A204.1 (cell line): ENCODE measurements around the gene LSP1.

Source experiments
- FAIRE-seq: peaks from 2 replicates; lab custom pipeline; 2012; peaks lifted over from hg19 to GRCh38; lab: Jason Lieb, UNC

LSP1 gene

GRCh38 chr11:1917523-1918435 lies 64.9 kb downstream of the LSP1 start:
- FAIRE-seq = no peak

GRCh38 chr11:1918436-1919315 lies 65.8 kb downstream of the LSP1 start:
- FAIRE-seq = no peak

- no peak for FAIRE-seq
Observed at GRCh38 chr11:1919391-1920127, 66.7 kb downstream of the LSP1 start, which contains the start of gene TNNT3. Gene TNNT3 (plus strand): TSS chr11:1919703. CDS start chr11:1922875, 3,172 bp downstream.

- FAIRE-seq = no peak
Observed at GRCh38 chr11:1920128-1920908, 67.4 kb downstream of the LSP1 start.

- FAIRE-seq = no peak
Observed at GRCh38 chr11:1920909-1921573, 68.2 kb downstream of the LSP1 start.

GRCh38 chr11:1921574-1922141 lies 68.8 kb downstream of the LSP1 start:
- FAIRE-seq = no peak

- no peak for FAIRE-seq
Observed at GRCh38 chr11:1922481-1923081, 69.7 kb downstream of the LSP1 start.

- no peak for FAIRE-seq
Observed at GRCh38 chr11:1923201-1923956, 70.5 kb downstream of the LSP1 start.

DNA sequence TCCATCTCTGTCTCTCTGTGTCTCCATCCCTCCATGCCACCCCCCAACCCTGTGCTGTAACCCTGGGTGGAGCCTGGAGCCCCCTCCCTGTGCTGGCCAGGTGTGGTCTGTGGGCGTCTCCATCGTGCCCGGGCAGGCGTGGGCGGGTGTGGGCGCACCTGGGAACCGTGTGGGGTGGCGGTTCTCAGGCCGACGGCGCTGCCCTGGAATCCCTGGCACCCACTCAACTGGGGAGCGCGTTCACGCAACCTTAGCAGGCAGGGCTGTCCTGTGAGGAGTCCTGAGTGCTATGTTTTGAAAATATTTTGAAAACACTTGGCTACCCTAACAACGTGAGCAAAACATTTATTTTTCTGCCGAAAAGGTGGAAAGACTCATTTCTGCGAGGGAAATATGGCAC lies 71.3 kb downstream of the LSP1 start:
- no peak for FAIRE-seq

GRCh38 chr11:1924646-1925372 lies 71.9 kb downstream of the LSP1 start:
- no peak for FAIRE-seq

GRCh38 chr11:1925373-1926155 lies 72.7 kb downstream of the LSP1 start:
- no peak for FAIRE-seq

DNA sequence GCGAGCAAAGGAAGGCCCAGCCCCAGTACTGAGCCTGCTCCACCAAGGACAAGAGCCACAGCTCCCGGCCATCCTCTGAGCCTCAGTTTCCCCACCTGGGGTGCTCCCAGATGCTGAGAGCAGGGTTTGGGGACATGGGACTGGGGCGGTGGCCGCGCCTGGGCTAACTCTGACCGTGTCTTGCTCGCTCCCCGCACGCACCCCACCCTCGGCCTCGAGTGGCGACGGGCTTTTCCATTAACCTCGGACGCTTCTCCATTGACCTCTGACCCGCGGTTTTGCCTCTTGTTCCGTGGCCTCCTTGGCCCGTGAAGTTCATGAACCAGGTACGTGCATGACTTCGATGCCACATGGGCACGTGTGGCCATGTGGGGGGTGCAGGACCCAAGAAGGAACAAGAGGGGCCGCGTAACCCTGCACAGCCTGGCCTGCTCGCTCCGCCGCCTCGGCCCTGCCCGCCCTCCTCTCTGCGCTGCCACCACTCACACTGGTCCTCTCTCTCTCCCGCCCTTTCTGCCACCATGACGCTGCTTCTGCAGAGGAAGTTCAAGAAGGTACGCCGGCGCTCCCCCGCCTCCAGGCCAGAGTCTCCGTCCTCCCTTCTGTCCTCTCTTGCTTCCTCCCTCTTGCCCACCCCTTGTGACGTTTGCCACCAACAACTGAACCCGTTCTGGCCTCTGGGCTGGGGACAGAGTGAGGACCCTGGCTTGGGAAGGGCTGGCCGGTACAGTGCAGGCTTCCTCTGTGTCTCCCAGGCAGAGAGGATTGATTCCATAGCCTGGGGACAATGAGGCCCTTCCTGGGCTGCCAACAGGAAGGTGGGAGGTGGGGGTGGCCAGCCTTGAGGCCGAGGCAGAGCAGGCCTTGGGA lies 73.5 kb downstream of the LSP1 start:
- no peak for FAIRE-seq

DNA sequence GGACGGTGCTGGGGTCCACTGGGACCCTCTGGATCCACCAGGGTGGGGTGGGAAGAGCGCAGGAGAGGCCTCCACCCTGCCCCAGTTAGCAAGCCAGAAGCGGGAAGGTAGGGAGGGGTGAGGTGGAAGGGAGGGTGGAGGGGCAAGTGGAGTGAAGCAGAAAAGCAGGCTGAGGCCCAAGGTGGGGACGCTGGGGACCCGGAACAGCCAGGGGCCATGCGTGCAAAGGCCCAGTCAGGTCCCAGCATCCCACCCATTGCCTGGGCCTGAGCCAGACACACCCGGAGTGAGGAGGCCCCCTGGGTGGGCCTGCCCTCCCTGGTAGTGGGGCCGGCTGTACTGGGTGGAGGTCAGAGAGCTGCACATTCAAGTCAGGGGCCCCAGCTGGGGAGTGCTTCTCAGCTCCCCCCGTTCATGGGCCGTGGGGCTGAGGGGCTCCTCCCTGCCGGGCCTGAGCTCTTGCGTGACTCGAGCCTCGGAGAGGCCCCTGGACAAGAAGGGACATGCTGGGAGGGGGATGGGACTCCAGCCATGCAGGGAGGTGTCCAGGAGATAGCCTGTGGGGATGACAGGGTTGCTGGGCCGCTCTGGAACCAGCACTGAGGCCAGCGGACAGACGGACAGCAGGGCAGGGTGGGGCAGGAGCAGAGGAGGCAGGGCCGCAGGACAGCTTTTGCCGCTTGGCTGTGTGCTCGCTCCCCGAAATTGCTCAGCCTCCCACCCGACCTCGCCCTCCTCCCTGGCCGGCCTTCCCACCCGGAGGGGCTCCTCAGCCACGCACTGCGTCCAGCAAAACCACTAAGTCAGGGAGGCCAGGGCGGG lies 74.4 kb downstream of the LSP1 start:
- FAIRE-seq = no peak

GRCh38 chr11:1927848-1928469 lies 75.1 kb downstream of the LSP1 start:
- no peak for FAIRE-seq

DNA sequence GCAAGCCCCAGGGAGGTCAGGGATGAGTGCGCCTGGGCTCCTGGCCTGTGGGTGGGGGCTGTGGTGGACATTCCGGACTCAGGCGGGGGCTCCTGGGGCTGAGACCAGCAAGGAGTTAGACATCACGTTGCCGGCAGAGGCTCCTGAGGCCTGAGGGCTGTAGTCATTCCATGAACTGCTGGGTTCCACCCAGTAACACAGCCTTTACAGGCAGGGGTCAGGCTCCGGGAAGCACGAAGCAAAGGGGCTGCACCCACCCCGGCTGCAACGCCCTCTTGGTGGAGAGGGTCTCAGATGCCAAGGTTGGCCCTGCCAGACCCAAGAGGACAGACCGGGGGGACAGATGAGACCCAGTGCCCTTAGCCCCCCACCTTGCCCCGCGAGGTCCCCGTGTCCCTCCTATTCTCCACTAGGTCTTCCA lies 75.6 kb downstream of the LSP1 start:
- FAIRE-seq = no peak
